T-cell (primary cell): ENCODE data around the gene SOBP. TPM values are rescaled to one million over a fixed set of nuclear protein-coding genes. Genes with fewer than 3 reads are reported as not detected.

ENCODE experiments used
- ATAC-seq, 4 experiments: fragments of 200-7000 bp in 3 of 4; fragments of 150-1000 bp in 1 of 4; cut with Tn5 transposase; replicated peaks in 1 of 4; 1 replicate in 3 of 4; 2 replicates in 1 of 4; pipeline ENCODE4 v1.10.0; 2021; ENCODE audit warnings: moderate library complexity in 3 of 4, mild to moderate bottlenecking in 2 of 4, moderate number of reproducible peaks in 1 of 4
- CTCF ChIA-PET, 2 donors: fragments of 300-600 bp; sonication (Branson Sonifier 250); formaldehyde crosslinking; loops; one replicate each; lab custom pipeline; 2022; ENCODE audit warnings: antibody characterized with exemption in 2 of 2; lab: Charles Lee
- POLR2A ChIA-PET, 2 donors: fragments of 300-600 bp; sonication (Branson Sonifier 250); formaldehyde crosslinking; loops; one replicate each; lab custom pipeline; 2022; ENCODE audit warnings: antibody characterized with exemption in 2 of 2; lab: Charles Lee
- DNase-seq, 35 experiments: peaks; one replicate each; pipeline versions ENCODE4 v3.0.0 to v3.0.0-alpha.2; 2013 to 2023
- H3K27ac ChIP-seq: one replicate; pipeline ENCODE4 v1.5.1; 2013; ENCODE audit warnings: low read length
- H3K27me3 ChIP-seq, 2 experiments: replicated peaks in 1 of 2; 1 replicate in 1 of 2; 2 replicates in 1 of 2; pipeline versions ENCODE4 v1.6.1 to v1.7.0; 2013; ENCODE audit warnings: low read length in 1 of 2, mixed read lengths in 1 of 2; ENCODE audit not compliant: control insufficient read depth in 2 of 2, insufficient read depth in 2 of 2; ENCODE audit errors: extremely low read depth in 1 of 2
- H3K36me3 ChIP-seq, 2 donors: 1 replicate in 1 of 2; 2 replicates in 1 of 2; pipeline versions ENCODE4 v1.6.1 to v1.7.0; 2013; ENCODE audit warnings: low read length in 1 of 2; ENCODE audit not compliant: control insufficient read depth in 2 of 2, insufficient read depth in 1 of 2; ENCODE audit errors: extremely low read depth in 1 of 2
- H3K4me1 ChIP-seq, 2 experiments: 1 replicate in 1 of 2; 2 replicates in 1 of 2; pipeline versions ENCODE4 v1.6.1 to v1.7.0; 2013; ENCODE audit warnings: low read length in 2 of 2, mixed read lengths in 1 of 2; ENCODE audit not compliant: insufficient read depth in 2 of 2, control insufficient read depth in 1 of 2; ENCODE audit errors: extremely low read depth in 1 of 2
- H3K4me3 ChIP-seq, 2 donors: 1 replicate in 1 of 2; 2 replicates in 1 of 2; pipeline versions ENCODE4 v1.5.1 to v1.7.0; 2013; ENCODE audit warnings: mild to moderate bottlenecking in 2 of 2, low read length in 1 of 2, moderate library complexity in 1 of 2; ENCODE audit not compliant: control insufficient read depth in 1 of 2; ENCODE audit errors: extremely low read depth in 1 of 2
- H3K9me3 ChIP-seq: 2 replicates; pipeline ENCODE4 v1.7.0; 2013
- H3K27ac Mint-ChIP-seq, 2 donors: one replicate each; pipeline ENCODE4 v1.8.0; 2020 to 2021; ENCODE audit warnings: mild to moderate bottlenecking in 2 of 2, mixed read lengths in 2 of 2
- H3K27me3 Mint-ChIP-seq, 2 donors: one replicate each; pipeline ENCODE4 v1.8.0; 2021 to 2022; ENCODE audit warnings: mixed read lengths in 2 of 2
- H3K36me3 Mint-ChIP-seq: one replicate; pipeline ENCODE4 v1.8.0; 2021; ENCODE audit warnings: mixed read lengths
- H3K4me1 Mint-ChIP-seq, 3 donors: one replicate each; pipeline ENCODE4 v1.8.0; 2020 to 2022; ENCODE audit warnings: mixed read lengths in 3 of 3, mild to moderate bottlenecking in 1 of 3
- H3K4me3 Mint-ChIP-seq, 3 donors: one replicate each; pipeline ENCODE4 v1.8.0; 2020 to 2022; ENCODE audit warnings: mild to moderate bottlenecking in 3 of 3, mixed read lengths in 3 of 3, moderate library complexity in 3 of 3
- H3K9me3 Mint-ChIP-seq, 3 donors: one replicate each; pipeline ENCODE4 v1.8.0; 2020 to 2022; ENCODE audit warnings: mixed read lengths in 3 of 3
- WGBS: methylation state at CpG from one replicate; pipeline ENCODE4 v1.1.5; 2013; ENCODE audit warnings: missing lambda C conversion rate; ENCODE audit not compliant: insufficient coverage; 5-methylcytosine and 5-hydroxymethylcytosine counted together
- total RNA-seq, 35 experiments: library from RNA in 6 of 35; stranded (reverse) in 6 of 35; fragments of 120-200 nt in 1 of 35; gene quantifications; one replicate each; pipeline versions ENCODE4 v1.2.1 to v1.2.4 and lab custom pipeline; 2013 to 2026

Gene SOBP
- total RNA-seq, 5 donors from 2014 or later (not counting 1 experiment from before 2014, with no cell fraction given), result 0.30 to 0.95 (median 0.46) TPM

- Histone ChIP-seq H3K9me3 (no peaks in the 10 kb centered on the region), H3K36me3 (no peaks in the 10 kb centered on the region), H3K4me1 (no peaks in the 10 kb centered on the region), H3K27me3 (no peaks in the 10 kb centered on the region), H3K4me3 (no peak overlapping the region), H3K27ac (no peak overlapping the region)
- DNase-seq, result no peak
- POLR2A ChIA-PET, result no interaction called here
- Mint-ChIP-seq H3K27me3 (peaks cover 7 to 16% of the 10 kb centered on the region in 2 donors), H3K4me3 (no peak overlapping the region), H3K36me3 (no peaks in the 10 kb centered on the region), H3K4me1 (no peaks in the 10 kb centered on the region), H3K9me3 (no peaks in the 10 kb centered on the region), H3K27ac (no peak overlapping the region)
- ATAC-seq, result no peak
- CTCF ChIA-PET, result interaction anchor here in 1 of 2 donors (0.5 kb wide), 1 partner anchor 68 kb away, joined by 3 read pairs; no protein-coding TSS in a partner anchor
- 75% methylated on average over 2 of the region's 2 CpGs for WGBS
These were observed 33.9 kb downstream of the SOBP start for GRCh38 chr6:107523794-107524193.

DNA sequence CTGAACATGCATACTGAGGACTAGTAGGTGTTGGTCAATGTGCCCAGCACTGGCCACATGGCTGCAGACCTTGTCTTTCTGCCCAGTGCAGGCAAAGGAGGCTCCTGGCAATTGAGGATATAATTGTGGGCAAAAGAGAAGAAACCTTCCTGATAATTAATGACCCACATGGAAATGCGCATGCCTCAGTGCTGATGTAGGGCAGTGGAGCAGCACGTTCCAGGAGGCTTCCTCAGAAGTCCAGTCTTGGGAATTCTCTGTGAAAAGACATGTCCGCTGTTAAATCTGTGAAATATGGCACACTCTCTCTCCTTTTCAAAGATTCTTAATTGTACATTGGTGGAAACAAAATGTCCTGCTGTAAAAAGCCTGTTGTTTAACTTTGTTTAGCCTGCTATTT is 34.7 kb downstream of the SOBP start:
- Mint-ChIP-seq H3K9me3 (no peaks in the 10 kb centered on the region), H3K36me3 (no peaks in the 10 kb centered on the region), H3K27ac (no peak overlapping the region), H3K4me3 (no peak overlapping the region), H3K4me1 (no peaks in the 10 kb centered on the region), H3K27me3 (peaks cover 7 to 16% of the 10 kb centered on the region in 2 donors)
- POLR2A ChIA-PET, result no interaction called here
- H3K36me3 ChIP-seq, result no peaks in the 10 kb centered on the region
- H3K27ac ChIP-seq, result no peak overlapping the region
- H3K4me3 ChIP-seq, result no peak overlapping the region
- no peaks in the 10 kb centered on the region for H3K27me3 ChIP-seq
- H3K9me3 ChIP-seq, result no peaks in the 10 kb centered on the region
- H3K4me1 ChIP-seq, result no peaks in the 10 kb centered on the region
- no peak for ATAC-seq
- CTCF ChIA-PET, result no interaction called here
- WGBS, result 58% methylated on average over 2 of the region's 3 CpGs
- DNase-seq, result no peak

GRCh38 chr6:107531868-107532267 is 42.0 kb downstream of the SOBP start:
- Mint-ChIP-seq H3K9me3 (no peaks in the 10 kb centered on the region), H3K4me3 (no peak overlapping the region), H3K27ac (no peak overlapping the region), H3K27me3 (peaks cover 0 to 5% of the 10 kb centered on the region in 2 donors), H3K4me1 (no peaks in the 10 kb centered on the region), H3K36me3 (no peaks in the 10 kb centered on the region)
- H3K27ac ChIP-seq, result no peak overlapping the region
- H3K36me3 ChIP-seq, result no peaks in the 10 kb centered on the region
- ChIA-PET CTCF (no interaction called here), POLR2A (no interaction called here)
- DNase-seq, result no peak
- WGBS, result no CpG with 5 or more reads among the region's 2 CpGs
- H3K4me3 ChIP-seq, result no peak overlapping the region
- no peaks in the 10 kb centered on the region for H3K27me3 ChIP-seq
- H3K4me1 ChIP-seq, result no peaks in the 10 kb centered on the region
- H3K9me3 ChIP-seq, result no peaks in the 10 kb centered on the region
- no peak for ATAC-seq

GRCh38 chr6:107532706-107533105 is 42.8 kb downstream of the SOBP start:
- no CpG with 5 or more reads among the region's 6 CpGs for WGBS

GRCh38 chr6:107533415-107534059 is 43.6 kb downstream of the SOBP start:
- Mint-ChIP-seq H3K36me3 (no peaks in the 10 kb centered on the region), H3K4me1 (no peaks in the 10 kb centered on the region), H3K27ac (no peak overlapping the region), H3K4me3 (no peak overlapping the region), H3K9me3 (no peaks in the 10 kb centered on the region), H3K27me3 (peaks cover 0 to under 1% of the 10 kb centered on the region in 2 donors)
- 96% methylated on average over 3 of the region's 11 CpGs for WGBS
- DNase-seq (no peak), ATAC-seq (no peak)
- ChIA-PET CTCF (no interaction called here), POLR2A (interaction anchor here in 1 of 2 donors (0.7 kb wide), 1 partner anchor 1027 kb away, joined by 11 read pairs; no protein-coding TSS in a partner anchor)
- Histone ChIP-seq H3K4me1 (no peaks in the 10 kb centered on the region), H3K36me3 (no peaks in the 10 kb centered on the region), H3K4me3 (no peak overlapping the region), H3K27me3 (peaks cover 0 to 3% of the 10 kb centered on the region in 2 experiments), H3K9me3 (no peaks in the 10 kb centered on the region), H3K27ac (no peak overlapping the region)

More at GRCh38 chr6:107532706-107533105, 42.8 kb downstream of the SOBP start:
- Mint-ChIP-seq H3K27me3 (peaks cover 0 to 2% of the 10 kb centered on the region in 2 donors), H3K9me3 (no peaks in the 10 kb centered on the region), H3K36me3 (no peaks in the 10 kb centered on the region), H3K4me3 (no peak overlapping the region), H3K4me1 (no peaks in the 10 kb centered on the region), H3K27ac (no peak overlapping the region)
- CTCF ChIA-PET, result interaction anchor here in 1 of 2 donors (0.7 kb wide), 1 partner anchor 291 kb away, joined by 3 read pairs; no protein-coding TSS in a partner anchor
- no peak for ATAC-seq
- Histone ChIP-seq H3K4me3 (no peak overlapping the region), H3K27ac (no peak overlapping the region), H3K9me3 (no peaks in the 10 kb centered on the region), H3K36me3 (no peaks in the 10 kb centered on the region), H3K4me1 (no peaks in the 10 kb centered on the region), H3K27me3 (no peaks in the 10 kb centered on the region)
- no peak for DNase-seq
- POLR2A ChIA-PET, result no interaction called here

DNA sequence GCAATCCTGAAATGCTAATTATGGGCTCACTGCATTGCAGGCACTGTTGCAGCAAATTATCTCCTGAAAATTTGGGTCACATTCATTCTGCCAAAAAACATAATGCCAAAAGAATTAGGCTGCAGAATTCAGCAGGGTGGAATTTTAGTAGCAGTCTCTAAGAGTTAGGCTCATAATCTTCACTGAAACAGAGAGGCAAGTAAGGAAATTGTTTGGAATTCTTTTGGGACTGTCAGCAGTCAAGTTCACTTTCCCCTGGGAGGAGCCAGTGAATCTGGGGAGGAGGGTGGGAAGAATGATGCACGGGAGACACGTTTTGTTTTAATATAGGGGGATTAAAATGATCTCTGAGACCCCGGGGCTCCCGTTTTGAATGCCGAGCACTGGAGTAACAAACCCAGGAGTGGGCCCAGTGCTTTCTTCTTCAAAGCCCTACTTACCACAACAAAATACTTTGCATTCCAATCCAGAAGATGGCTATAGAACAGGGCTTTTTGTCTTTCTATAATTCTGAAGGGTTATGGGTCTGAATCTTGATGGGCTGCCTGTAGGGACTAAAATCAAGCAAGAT is 44.7 kb downstream of the SOBP start:
- CTCF ChIA-PET, result interaction anchor here in 1 of 2 donors (0.6 kb wide), 1 partner anchor 22 kb away, joined by 4 read pairs; no protein-coding TSS in a partner anchor
- Mint-ChIP-seq H3K4me1 (no peaks in the 10 kb centered on the region), H3K27ac (no peak overlapping the region), H3K36me3 (no peaks in the 10 kb centered on the region), H3K4me3 (no peak overlapping the region), H3K27me3 (peaks cover 4 to 10% of the 10 kb centered on the region in 2 donors), H3K9me3 (no peaks in the 10 kb centered on the region)
- no peak overlapping the region for H3K27ac ChIP-seq
- no peaks in the 10 kb centered on the region for H3K9me3 ChIP-seq
- H3K36me3 ChIP-seq, result no peaks in the 10 kb centered on the region
- H3K4me1 ChIP-seq, result no peaks in the 10 kb centered on the region
- no peak overlapping the region for H3K4me3 ChIP-seq
- no CpG with 5 or more reads among the region's 5 CpGs for WGBS
- ATAC-seq (no peak), DNase-seq (no peak)
- POLR2A ChIA-PET, result no interaction called here
- peaks cover 0 to 3% of the 10 kb centered on the region in 2 experiments for H3K27me3 ChIP-seq
